ENCODE data around the gene ZNF33A.
"Not testable (repeated sequence)": the region's sequence is repeated elsewhere in the genome, so short reads cannot be mapped to it uniquely, and the experiment has no call there.

ZNF33A gene

DNA sequence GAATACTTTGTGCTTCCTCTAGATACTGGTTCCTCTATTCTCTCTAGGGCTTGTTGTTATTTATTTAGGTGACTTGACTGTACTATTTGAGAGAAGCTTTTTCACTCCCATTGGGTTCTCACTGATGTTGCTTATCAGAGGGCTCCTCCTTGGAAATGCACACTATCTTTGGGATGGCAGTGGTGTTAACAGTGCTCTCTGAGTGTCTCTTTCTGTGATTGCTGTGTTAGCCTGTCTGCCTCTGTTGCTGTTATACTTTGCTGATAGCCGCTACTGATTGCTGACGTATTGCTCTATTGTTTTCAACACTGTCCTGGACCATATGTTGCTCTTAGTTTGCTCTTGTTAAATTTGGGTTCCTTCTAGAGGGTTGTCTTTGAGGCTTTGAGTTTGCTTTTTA, 34.7 kb downstream of the ZNF33A start:
- no peak for DNase-seq (ENCODE audit: low spot score)

DNA sequence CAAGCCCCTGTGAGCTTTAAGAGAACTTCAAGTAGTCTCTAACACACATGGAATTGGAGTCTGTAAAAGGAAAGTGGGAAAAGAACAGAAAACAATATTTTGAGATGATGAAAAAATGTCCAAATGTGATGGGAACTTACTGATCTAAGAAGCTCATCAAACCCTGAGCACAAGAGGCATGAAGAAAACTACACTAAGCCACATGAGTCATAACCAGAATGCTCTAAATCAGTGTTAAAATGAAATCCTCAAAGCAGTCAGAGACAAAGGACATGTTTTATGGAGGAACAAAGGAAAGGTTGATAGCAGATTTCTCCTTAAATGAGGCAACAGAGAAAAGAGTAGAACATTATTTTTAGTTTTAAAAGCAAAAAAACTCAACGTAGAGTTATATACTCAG, 37.2 kb downstream of the ZNF33A start:
- DNase-seq (ENCODE audit: low spot score): no peak

DNA sequence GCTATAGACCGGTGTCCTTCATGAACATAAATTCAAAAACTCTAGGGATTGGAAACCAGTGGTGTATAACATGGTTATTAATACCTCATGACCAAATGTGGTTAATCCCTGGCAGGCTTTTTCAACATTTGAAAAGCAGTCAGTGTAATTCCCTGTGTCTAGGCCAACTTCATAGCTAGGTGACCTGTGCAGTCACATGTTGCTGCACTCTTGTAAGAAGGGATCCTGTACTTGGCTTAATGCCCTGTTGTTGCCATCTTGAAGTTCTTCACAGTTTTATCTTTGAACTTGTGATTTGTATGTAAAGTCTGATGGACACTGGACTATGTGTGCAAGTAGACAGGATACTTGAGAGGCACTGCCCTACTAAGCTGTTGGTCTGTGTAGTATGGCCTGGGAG, 39.7 kb downstream of the ZNF33A start:
- no peak for DNase-seq (ENCODE audit: low spot score)

DNA sequence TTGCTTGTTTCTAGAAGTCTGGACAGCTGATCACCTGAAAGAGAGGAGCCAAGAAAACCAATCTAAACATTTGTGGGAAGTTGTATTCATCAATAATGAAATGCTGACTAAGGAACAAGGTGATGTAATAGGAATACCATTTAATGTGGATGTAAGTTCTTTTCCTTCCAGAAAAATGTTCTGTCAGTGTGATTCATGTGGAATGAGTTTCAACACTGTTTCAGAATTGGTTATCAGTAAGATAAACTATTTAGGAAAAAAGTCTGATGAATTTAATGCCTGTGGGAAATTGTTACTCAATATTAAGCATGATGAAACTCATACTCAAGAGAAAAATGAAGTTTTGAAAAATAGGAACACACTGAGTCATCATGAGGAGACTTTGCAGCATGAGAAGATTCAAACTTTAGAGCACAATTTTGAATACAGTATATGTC, 43.9 kb downstream of the ZNF33A start:
- no peak for DNase-seq (ENCODE audit: low spot score)

DNA sequence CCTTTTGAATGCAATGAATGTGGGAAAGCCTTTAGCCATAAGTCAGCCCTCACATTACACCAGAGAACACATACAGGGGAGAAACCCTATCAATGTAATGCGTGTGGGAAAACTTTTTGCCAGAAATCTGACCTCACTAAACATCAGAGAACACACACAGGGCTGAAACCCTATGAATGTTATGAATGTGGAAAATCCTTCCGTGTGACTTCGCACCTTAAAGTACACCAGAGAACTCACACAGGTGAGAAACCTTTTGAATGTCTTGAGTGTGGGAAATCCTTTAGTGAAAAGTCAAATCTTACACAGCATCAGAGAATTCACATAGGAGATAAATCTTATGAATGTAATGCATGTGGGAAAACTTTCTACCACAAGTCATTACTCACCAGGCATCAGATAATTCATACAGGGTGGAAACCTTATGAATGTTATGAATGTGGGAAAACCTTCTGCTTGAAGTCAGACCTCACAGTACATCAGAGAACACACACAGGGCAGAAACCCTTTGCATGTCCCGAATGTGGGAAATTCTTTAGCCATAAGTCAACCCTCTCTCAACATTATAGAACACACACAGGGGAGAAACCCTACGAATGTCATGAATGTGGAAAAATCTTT, 44.9 kb downstream of the ZNF33A start:
- not testable (repeated sequence) for DNase-seq (ENCODE audit: low spot score)

DNA sequence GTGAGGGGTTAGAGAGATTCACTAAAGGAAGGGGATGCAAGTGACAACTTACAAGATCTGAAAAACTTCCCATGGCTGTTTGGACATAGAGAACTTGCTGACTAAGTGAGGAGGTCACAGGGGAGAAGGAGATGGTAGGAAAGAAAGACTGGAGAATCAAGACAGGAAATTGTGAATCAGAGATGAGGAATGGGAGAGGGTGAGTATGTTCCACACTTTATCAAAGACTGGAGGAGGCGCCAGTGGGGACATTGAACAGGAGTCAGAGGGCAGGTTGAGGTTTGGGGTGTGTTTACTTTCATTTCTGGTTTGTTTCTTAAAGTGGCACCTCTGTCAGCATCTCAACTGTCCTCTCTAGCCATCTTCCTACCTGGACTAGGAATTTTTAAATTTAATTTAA, 59.2 kb downstream of the ZNF33A start:
- not testable (repeated sequence) for DNase-seq (ENCODE audit: low spot score)

DNA sequence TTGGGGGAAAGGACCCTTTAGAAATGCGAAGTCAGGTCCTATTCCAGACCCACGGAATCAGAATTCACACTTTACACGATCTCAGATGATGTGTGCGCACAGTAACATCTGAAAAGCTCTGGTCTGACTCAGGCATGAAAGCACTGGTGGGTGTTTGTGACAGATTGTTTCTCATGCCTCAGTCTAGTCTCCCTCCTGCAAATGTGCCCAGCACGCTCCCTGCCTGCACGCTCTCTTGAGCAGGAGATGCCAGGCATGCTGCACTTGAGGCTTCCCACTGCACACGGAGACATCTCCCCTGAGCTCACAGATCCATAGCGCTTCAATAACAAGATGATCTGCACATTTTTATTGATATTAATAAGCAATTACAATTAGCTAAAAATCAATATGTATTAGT, 60.0 kb downstream of the ZNF33A start:
- no peak for DNase-seq (ENCODE audit: low spot score)

DNA sequence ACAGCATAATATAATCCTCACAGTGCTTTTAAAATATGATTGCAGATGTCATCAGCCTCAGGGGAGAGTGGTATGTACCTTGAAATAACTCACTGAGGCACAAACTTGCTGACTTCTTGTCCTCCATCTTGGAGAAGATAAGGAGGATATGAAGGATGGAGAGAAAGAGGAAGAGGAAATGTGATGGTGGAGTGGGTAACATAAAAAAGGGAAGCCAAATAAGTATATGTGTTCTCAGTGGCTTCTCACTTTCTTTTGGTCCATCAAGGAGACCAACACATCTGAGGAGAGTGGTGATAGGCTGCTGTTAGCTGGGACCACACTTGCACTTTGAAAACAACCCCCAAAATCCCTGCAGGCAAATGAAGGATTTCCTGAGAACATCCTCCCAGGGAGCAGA, 62.1 kb downstream of the ZNF33A start:
- DNase-seq (ENCODE audit: low spot score): no peak

DNA sequence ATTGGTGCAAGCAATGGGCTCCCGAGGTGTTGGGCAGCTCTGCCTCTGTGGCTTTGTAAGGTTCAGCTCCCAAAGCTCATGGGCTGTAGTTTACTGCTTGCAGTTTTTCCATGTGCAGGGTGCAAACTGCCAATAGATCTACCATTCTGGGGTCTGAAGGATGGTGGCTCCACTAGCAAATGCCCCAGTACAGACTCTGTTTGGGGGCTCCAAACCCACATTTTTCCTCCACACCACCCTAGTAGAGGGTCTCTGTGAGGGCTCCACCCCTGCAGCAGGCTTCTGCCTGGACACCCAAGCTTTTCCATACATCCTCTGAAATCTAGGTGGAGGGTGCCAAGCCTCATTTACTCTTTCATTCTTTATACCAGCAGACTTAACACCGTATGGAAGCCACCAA, 66.2 kb downstream of the ZNF33A start:
- DNase-seq (ENCODE audit: low spot score): no peak

DNA sequence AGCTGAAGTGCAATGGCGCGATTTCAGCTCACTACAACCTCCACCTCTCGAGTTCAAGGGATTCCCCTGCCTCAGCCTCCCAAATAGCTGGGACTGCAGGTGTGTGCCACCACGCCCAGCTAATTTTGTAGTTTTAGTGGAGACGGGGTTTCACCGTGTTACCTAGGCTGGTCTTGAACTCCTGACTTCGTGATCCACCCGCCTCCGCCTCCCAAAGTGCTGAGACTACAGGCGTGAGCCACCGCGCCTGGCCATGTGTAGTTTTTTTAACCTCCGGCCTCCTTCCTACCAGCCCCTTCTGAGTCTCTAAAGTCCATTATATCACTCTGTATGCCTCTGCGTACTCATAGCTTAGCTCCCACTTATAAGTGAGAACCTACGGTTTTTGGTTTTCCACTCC, 82.8 kb downstream of the ZNF33A start:
- DNase-seq (ENCODE audit: low spot score): not testable (repeated sequence)

DNA sequence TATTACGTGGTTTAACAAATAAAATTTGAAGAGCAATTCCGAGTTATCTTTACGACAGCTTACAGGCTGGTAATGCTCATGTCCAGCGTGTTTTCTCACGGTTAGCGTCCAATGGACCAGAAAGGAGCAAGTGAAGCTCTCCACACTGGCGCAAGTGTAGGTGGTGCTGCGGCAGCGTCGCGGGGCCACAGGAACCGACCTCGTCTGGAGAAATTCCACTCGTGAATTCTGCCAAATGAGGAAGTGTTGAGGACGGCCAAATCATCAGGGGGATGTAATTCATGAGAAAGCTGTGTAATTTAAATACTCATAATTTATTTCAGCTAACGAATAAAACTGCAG, 83.3 kb downstream of the ZNF33A start:
- no peak for DNase-seq (ENCODE audit: low spot score)

DNA sequence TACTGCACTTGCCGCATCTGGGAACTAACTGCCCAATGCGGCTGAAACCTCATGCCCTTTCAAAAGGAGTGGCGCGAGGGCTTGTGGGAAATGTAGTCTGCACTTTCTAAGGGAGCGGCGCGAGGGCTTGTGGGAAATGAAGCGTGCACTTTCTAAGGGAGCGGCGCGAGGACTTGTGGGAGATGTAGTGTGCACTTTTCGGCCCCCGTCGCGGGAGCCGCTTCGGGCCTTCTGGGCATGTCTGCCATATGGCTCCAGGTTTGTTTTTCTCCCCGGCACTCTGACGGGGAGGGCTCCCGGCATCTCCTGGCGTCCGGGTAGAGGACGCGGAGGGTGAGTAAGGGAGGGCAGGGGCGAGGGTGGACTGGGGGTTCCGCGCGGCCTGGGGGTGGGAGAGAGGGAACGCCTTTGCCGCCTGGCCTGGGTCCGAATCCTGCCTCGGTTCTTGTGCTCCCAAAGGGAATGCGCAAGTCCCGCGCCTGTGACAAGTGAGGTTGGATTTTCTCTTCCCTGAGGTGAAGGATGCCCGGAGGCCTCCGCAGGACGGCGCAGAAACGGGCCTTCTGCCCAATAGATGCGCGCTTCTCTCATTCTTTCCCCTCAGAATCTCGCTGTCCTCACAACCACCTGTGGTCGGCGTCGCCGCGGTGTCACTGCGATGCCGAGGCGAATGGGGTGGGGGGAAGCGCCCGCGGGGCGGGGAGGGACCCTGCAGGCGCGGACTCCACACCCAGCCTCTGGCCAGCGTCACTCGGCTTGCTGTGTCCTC, 83.9 kb downstream of the ZNF33A start, which contains the start of gene ZNF37A:
Gene ZNF37A, plus strand, starts transcription at position 180 of the 769 bp plus-strand sequence. CDS start 2,281 bp downstream, outside the sequence.
- peak; percentile 89 for DNase-seq (ENCODE audit: low spot score)

DNA sequence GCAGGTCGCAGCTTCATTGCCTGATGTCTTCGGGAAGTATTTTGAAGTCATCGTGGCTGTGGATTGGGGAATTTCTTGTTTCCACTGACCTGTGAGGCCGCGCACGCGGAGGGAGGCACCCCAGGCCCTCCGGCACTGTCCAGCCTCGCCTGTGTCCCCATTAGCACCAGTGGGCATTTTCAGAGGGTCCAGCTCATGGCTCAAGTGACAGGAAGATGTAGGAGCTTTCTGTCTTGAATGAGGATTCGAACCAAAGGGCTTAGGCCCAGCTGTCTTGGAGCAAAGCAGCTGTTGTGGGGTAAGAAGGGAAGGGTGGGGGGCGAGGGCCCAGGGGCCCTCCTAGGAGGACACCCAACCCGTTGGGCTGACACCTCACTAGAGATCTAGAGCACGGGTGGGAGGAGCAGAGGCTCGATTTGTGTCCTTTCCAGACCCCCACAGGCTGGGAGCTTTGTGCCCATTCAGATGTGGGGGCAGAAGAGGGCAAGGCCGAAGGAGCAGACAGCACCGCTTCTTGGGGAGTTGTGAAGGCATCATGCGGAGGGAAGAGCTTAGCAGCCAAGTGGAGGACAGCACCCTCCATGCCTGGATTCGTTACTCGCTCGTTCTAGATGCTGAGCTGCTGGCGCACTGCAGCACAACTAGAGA, 84.6 kb downstream of the ZNF33A start:
- no peak for DNase-seq (ENCODE audit: low spot score)

DNA sequence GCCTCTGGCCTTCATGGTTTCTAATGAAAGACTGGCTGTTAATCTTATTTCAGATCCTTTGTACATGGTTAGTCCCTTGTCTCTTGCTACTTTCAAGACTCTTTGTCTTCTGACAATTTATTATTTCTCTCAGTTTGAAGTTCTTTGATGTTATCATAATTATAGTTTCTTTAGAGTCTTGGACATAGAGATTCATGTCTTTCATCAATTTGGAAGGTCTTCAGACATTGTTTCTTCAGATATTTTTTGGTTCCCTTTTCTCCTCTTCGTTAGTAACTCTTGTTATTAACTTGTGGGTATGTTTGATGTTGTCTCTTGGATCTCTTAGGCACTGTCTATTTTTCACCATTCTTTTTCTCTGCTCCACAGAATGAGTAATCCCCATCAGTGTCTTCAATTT, 92.4 kb downstream of the ZNF33A start:
- DNase-seq (ENCODE audit: low spot score): no peak

DNA sequence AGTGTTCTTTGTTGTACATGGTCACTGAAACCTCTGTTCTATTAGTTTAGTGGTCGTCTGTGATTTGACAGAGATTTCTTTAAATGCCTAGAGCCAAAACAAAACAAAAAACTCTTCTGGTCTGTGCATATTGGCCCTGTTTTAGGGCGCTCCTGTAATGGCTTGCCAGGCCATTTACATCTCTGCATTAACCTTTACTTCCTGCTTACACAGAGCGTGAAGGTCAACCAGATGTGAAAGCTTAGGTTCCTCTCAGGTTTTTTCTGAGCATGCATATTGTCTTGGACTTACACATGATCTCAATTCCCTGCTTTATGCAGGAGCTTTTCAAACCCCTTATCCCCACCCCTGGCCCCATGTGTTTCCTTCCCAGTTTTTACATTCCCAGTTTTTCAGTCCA, 93.3 kb downstream of the ZNF33A start:
- no peak for DNase-seq (ENCODE audit: low spot score)

DNA sequence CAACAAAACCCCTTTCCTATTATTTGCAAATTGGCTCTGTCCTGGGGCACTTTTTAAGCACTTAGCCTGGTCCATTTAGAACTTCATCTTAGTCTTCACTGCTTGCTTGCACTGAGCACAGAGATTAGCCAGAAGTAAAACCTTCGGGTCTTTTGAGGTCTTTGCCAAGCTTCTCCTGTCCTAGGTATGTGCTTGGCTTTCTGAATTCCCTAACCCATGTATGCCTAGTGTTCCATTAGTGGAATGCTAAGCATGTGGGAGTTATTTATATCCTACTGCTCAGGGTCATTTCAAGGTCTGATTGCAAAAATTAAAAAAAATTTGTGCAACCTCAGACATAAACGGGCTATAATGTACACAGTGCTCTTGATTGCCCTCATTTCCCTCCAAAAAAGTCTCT, 101.7 kb downstream of the ZNF33A start:
- no peak for DNase-seq (ENCODE audit: low spot score)
